Tibial nerve (tissue), 4 donors: Measurements from ENCODE around the gene SLC4A7. TPM values are rescaled to one million over a fixed set of nuclear protein-coding genes. Genes with fewer than 3 reads are reported as not detected.

Experiments
- DNase-seq, 2 donors: peaks; one replicate each; pipeline ENCODE4 v3.0.0-alpha.2; 2019; ENCODE audit warnings: low spot score in 2 of 2
- H3K27ac ChIP-seq, 4 donors: fragments of 200-600 bp; sonication (generic) in 3 of 4; one replicate each; pipeline ENCODE4 v1.5.1; 2017 to 2019; ENCODE audit warnings: mild to moderate bottlenecking in 1 of 4
- H3K27me3 ChIP-seq, 2 donors: fragments of 200-600 bp; sonication (generic) in 1 of 2; one replicate each; pipeline versions ENCODE4 v1.5.1 to v1.6.0; 2017 to 2019
- H3K36me3 ChIP-seq, 3 donors: fragments of 200-600 bp; sonication (generic); one replicate each; pipeline ENCODE4 v1.5.1; 2018 to 2019
- H3K4me1 ChIP-seq, 4 donors: fragments of 200-600 bp; sonication (generic) in 3 of 4; one replicate each; pipeline ENCODE4 v1.5.1; 2017 to 2019
- H3K4me3 ChIP-seq, 4 donors: fragments of 200-600 bp; sonication (generic) in 3 of 4; one replicate each; pipeline ENCODE4 v1.5.1; 2017 to 2019; ENCODE audit warnings: mild to moderate bottlenecking in 1 of 4, moderate library complexity in 1 of 4
- H3K9me3 ChIP-seq, 4 donors: fragments of 200-600 bp; sonication (generic) in 3 of 4; one replicate each; pipeline ENCODE4 v1.5.1; 2017 to 2019
- EP300 ChIP-seq, 2 donors: sonication (generic); formaldehyde crosslinking; IDR thresholded peaks; one replicate each; pipeline ENCODE4 v1.6.1; 2017; ENCODE audit warnings: antibody characterized with exemption in 2 of 2, mild to moderate bottlenecking in 1 of 2
- POLR2A ChIP-seq, 2 donors: fragments of 450-650 bp; IDR thresholded peaks; one replicate each; pipeline ENCODE4 v1.6.1; 2017; ENCODE audit warnings: antibody characterized with exemption in 2 of 2, mild to moderate bottlenecking in 2 of 2, moderate library complexity in 2 of 2
- WGBS, 2 donors: methylation state at CpG; one replicate each; pipeline ENCODE4 v1.1.5; 2018; 5-methylcytosine and 5-hydroxymethylcytosine counted together
- total RNA-seq, 4 donors: library from RNA; depleted of rRNA; stranded (reverse); fragments of >200 nt; gene quantifications; one replicate each; pipeline ENCODE4 v1.1.0, GENCODE V29; 2016
- TF ChIP-seq, protein P1 (sequence below), 5 experiments: fragments of 200-600 bp in 3 of 5; fragments of 450-650 bp in 2 of 5; sonication (generic) in 3 of 5; IDR thresholded peaks; one replicate each; pipeline ENCODE4 v1.5.1; 2016 to 2019; ENCODE audit warnings: antibody characterized with exemption in 5 of 5, mild to moderate bottlenecking in 3 of 5, moderate library complexity in 2 of 5

Gene SLC4A7
- total RNA-seq, 4 donors from 2014 or later, result 29.9 to 44.7 (median 40.3) TPM

DNA sequence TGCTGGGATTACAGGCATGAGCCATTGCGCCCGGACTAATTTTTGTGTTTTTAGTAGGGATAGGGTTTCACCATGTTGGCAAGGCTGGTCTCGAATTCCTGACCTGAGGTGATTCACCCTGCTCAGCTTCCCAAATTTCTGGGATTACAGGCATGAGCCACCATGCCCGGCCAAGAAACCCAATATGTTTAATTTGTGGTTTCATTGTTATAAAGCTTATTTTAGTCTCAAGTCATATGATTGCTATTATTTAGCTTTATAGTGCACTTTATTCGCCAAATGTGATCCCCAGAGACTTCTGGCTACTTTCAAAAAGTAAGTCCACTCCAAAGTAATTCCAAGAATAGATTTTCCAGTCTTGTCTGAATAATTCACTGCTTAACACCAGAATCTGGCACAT is 19.3 kb upstream of the SLC4A7 start:
- H3K4me3 ChIP-seq, result no peak overlapping the region
- 73 to 74% methylated on average over 5 of the region's 5 CpGs for WGBS, 2 donors
- DNase-seq, result no peak
- H3K27me3 ChIP-seq, result no peaks in the 10 kb centered on the region
- H3K4me1 ChIP-seq, result peaks cover 0 to 4% (median 0%) of the 10 kb centered on the region in 4 donors
- H3K9me3 ChIP-seq, result no peaks in the 10 kb centered on the region
- H3K27ac ChIP-seq, result no peak overlapping the region
- TF ChIP-seq, protein P1, sequence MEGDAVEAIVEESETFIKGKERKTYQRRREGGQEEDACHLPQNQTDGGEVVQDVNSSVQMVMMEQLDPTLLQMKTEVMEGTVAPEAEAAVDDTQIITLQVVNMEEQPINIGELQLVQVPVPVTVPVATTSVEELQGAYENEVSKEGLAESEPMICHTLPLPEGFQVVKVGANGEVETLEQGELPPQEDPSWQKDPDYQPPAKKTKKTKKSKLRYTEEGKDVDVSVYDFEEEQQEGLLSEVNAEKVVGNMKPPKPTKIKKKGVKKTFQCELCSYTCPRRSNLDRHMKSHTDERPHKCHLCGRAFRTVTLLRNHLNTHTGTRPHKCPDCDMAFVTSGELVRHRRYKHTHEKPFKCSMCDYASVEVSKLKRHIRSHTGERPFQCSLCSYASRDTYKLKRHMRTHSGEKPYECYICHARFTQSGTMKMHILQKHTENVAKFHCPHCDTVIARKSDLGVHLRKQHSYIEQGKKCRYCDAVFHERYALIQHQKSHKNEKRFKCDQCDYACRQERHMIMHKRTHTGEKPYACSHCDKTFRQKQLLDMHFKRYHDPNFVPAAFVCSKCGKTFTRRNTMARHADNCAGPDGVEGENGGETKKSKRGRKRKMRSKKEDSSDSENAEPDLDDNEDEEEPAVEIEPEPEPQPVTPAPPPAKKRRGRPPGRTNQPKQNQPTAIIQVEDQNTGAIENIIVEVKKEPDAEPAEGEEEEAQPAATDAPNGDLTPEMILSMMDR (IDR thresholded peaks at IDR 0.05), result no peak
- no peak for TF ChIP-seq POLR2A (IDR thresholded peaks at IDR 0.05)
- TF ChIP-seq EP300 (IDR thresholded peaks at IDR 0.05), result peak in 1 of 2 donors; percentile 51
- no peaks in the 10 kb centered on the region for H3K36me3 ChIP-seq

DNA sequence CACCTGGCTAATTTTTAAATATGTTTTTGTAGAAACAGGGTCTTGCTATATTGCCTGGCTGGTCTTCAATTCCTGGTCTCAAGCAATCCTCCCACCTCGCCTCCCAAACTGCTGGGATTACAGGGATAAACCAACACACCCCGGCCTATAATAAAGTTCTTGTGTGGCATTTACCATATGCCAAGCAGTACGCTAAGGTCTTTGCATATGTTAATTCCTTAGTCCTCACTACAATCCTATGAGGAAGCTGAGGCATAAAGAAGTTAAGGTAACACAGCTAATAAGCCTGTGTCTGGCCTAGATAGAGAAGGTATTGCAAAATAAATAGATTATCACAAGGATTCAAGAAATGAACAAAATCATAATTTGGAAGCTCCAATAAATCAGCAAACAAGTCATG is 17.6 kb upstream of the SLC4A7 start:
- TF ChIP-seq POLR2A (IDR thresholded peaks at IDR 0.05), result no peak
- TF ChIP-seq, protein P1 (IDR thresholded peaks at IDR 0.05), result no peak
- no peak for TF ChIP-seq EP300 (IDR thresholded peaks at IDR 0.05)
- no peaks in the 10 kb centered on the region for H3K9me3 ChIP-seq
- DNase-seq, result no peak
- no peak overlapping the region for H3K4me3 ChIP-seq
- no peaks in the 10 kb centered on the region for H3K36me3 ChIP-seq
- H3K27ac ChIP-seq, result no peak overlapping the region
- no peaks in the 10 kb centered on the region for H3K27me3 ChIP-seq
- 93 to 96% methylated on average over 3 of the region's 3 CpGs for WGBS, 2 donors
- H3K4me1 ChIP-seq, result peaks cover 0 to 4% (median 0%) of the 10 kb centered on the region in 4 donors

DNA sequence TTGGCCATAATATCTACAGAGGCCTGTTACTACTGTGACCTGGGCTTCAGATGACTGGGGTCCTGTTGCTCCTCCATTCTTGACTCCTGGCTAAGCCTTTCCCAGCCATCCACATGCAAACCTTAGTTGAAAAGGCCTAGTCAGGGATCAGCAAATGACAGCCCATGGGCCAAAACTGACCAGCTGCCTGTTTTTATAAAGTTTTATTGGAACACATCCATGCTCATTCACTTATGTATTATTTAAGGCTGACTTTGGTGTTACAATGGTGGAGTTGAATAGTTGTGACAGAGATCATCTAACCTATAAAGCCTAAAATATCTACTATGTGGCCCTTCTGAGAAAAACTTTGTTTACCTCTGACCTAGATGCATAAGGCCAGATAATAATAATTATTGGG is 16.8 kb upstream of the SLC4A7 start:
- no peaks in the 10 kb centered on the region for H3K36me3 ChIP-seq
- H3K27ac ChIP-seq, result no peak overlapping the region
- no peak for DNase-seq
- H3K4me1 ChIP-seq, result peaks cover 0 to 4% (median 0%) of the 10 kb centered on the region in 4 donors
- TF ChIP-seq, protein P1 (IDR thresholded peaks at IDR 0.05), result no peak
- TF ChIP-seq EP300 (IDR thresholded peaks at IDR 0.05) (no peak), POLR2A (IDR thresholded peaks at IDR 0.05) (no peak)
- H3K27me3 ChIP-seq, result no peaks in the 10 kb centered on the region
- H3K9me3 ChIP-seq, result no peaks in the 10 kb centered on the region
- no peak overlapping the region for H3K4me3 ChIP-seq

DNA sequence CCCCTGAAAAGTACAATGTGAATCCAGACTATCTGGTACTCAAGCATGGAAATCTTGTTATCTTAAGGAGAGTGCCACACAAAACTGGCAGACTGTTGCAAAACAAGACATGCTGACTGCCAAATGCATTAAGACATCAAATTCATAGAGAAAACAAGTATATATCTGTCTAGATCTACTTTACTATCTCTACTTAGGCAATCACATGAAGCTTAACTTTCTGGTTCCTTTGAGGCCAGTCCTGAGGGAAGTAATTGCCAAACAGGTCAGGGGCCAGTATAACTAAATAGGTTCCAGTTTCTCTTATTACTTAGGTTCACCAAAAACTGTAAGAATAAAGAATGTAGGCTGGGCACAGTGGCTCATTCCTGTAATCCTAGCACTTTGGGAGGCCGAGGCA is 15.9 kb upstream of the SLC4A7 start:
- TF ChIP-seq, protein P1 (IDR thresholded peaks at IDR 0.05), result no peak
- TF ChIP-seq POLR2A (IDR thresholded peaks at IDR 0.05), result no peak
- no peak for TF ChIP-seq EP300 (IDR thresholded peaks at IDR 0.05)
- DNase-seq, result peak in 1 of 2 donors; percentile 22
- no peak overlapping the region for H3K27ac ChIP-seq
- H3K4me3 ChIP-seq, result no peak overlapping the region
- H3K4me1 ChIP-seq, result peaks cover 0 to 4% (median 0%) of the 10 kb centered on the region in 4 donors
- no peaks in the 10 kb centered on the region for H3K27me3 ChIP-seq
- H3K36me3 ChIP-seq, result no peaks in the 10 kb centered on the region
- 76 to 79% methylated on average over 1 of the region's 1 CpG for WGBS, 2 donors
- H3K9me3 ChIP-seq, result no peaks in the 10 kb centered on the region

DNA sequence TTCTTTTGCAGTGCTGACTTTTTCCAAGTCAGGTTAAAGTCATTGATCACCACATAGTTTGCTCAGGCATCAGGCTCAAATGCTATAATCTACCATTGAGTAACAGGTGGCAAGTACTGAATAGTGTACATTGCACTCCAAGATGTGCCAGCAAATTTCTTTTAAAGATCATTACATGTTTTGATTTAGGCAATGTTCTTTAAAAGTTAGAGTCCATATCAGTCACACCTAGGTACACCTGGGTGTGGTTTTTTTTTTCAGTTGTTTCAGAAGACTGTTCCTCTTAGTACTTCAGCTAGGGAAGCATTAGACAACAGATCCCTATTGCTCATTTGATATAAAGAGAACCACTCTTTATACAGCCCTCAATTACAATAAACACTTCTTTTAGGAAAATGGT is 10.6 kb upstream of the SLC4A7 start:
- no peak overlapping the region for H3K4me3 ChIP-seq
- TF ChIP-seq, protein P1 (IDR thresholded peaks at IDR 0.05), result no peak
- TF ChIP-seq POLR2A (IDR thresholded peaks at IDR 0.05) (no peak), EP300 (IDR thresholded peaks at IDR 0.05) (no peak)
- H3K36me3 ChIP-seq, result no peaks in the 10 kb centered on the region
- H3K4me1 ChIP-seq, result no peaks in the 10 kb centered on the region
- no peaks in the 10 kb centered on the region for H3K9me3 ChIP-seq
- no peak overlapping the region for H3K27ac ChIP-seq
- no peaks in the 10 kb centered on the region for H3K27me3 ChIP-seq
- no peak for DNase-seq
